T47D (cell line): ENCODE results near the gene IL20.

Experiments
- DNase-seq, 2 experiments: peaks; one replicate each; pipeline versions ENCODE4 v3.0.0 to v3.0.0-alpha.2; 2011 to 2012; ENCODE audit warnings: low read depth in 1 of 2, low spot score in 1 of 2
- JUND ChIP-seq: IDR thresholded peaks from 2 replicates; pipeline ENCODE4 v1.6.1; 2012; ENCODE audit warnings: low read depth
- in situ Hi-C: cut with HindIII; loops from 2 replicates; pipeline ENCODE4 v1.10.0; 2016; ENCODE audit warnings: low sequenced_read_pairs, low pct_unique_long_range_greater_than_20kb

The IL20 gene

DNA sequence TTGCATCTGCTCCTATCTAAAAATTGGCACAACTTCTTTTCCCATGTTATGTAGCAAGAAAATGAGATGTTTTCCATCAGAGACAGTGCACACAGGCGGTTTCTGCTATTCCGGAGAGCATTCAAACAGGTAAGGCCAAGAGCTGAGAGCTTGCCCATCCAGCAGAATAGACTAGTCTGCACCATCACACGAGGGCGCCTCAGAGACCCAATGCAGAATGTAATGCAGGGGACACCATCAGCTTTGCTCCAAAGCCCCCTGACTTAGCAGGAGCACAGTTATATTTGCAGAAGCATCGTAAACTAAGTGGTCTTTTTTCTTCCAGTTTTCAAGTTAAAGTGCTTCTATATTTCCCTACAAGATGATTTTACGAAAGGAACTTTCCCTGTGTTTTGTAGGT, 36.5 kb downstream of the IL20 start:
- no peak for DNase-seq
- in situ Hi-C loops, result no loop called here
- TF ChIP-seq JUND, result no peak

DNA sequence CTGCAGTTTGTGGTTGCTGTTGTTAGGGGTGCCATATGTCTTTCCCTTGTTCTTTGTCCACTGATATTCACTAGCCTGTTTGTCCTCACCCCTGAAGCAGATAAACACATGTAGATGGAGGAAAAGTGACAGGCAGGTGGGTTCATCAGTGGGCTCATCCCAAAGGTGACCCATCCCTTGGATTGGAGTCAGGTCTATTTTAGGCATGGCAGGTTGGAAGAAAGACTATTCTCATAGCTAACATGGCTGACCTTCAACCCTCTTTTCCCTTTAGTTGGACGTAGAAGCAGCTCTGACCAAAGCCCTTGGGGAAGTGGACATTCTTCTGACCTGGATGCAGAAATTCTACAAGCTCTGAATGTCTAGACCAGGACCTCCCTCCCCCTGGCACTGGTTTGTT, 37.3 kb downstream of the IL20 start:
- in situ Hi-C loops, result no loop called here
- DNase-seq, result no peak
- no peak for TF ChIP-seq JUND

DNA sequence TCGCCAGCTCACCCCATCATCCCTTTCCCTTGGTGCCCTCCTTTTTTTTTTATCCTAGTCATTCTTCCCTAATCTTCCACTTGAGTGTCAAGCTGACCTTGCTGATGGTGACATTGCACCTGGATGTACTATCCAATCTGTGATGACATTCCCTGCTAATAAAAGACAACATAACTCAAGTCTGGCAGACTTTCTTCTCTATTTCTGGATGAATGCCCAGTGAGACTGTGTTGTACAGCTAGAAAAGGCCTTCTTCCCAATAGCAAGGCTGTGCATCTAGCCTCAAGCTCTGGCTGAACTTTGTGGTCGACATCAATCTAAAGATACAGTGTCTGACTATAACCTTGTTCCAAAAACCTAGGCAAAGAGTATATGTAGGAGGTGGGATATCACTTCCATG, 38.3 kb downstream of the IL20 start:
- no peak for TF ChIP-seq JUND
- DNase-seq, result peak in 1 of 2 experiments; percentile 35
- in situ Hi-C loops, result no loop called here

DNA sequence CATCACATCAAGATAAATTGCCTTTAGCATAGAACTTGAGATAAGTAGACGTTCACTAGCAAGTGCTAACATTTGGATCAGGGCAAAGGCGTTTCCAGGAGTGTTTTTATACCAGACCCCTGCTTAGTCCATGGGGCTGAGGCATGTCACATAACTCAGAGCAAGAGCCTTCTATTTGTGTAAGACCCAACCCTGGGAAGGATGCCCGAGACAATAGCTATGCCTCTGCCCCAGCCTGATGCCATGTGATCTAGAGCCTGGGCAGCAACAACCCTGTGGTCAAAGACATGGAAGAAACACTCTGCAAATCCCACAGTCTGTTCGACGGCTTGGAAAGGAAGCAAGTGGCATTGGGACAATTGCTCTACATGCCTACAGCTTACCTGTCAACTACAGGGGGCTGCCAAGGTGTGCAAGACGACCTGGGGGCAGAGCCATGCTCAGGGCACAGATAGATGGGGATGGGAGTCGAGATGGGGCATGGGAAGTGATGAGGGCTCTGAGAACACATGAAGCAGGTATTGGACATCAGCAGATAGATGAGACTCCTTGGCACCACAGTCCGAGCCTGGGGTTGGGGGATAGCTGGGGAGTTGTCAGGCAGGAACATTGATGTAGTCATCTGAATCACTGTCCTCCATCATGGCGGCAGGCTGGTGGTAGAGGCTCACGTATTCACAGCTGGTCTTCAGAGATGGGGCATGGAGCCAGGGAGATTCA, 39.2 kb downstream of the IL20 start:
- TF ChIP-seq JUND, result no peak
- in situ Hi-C loops, result no loop called here
- DNase-seq, result no peak

DNA sequence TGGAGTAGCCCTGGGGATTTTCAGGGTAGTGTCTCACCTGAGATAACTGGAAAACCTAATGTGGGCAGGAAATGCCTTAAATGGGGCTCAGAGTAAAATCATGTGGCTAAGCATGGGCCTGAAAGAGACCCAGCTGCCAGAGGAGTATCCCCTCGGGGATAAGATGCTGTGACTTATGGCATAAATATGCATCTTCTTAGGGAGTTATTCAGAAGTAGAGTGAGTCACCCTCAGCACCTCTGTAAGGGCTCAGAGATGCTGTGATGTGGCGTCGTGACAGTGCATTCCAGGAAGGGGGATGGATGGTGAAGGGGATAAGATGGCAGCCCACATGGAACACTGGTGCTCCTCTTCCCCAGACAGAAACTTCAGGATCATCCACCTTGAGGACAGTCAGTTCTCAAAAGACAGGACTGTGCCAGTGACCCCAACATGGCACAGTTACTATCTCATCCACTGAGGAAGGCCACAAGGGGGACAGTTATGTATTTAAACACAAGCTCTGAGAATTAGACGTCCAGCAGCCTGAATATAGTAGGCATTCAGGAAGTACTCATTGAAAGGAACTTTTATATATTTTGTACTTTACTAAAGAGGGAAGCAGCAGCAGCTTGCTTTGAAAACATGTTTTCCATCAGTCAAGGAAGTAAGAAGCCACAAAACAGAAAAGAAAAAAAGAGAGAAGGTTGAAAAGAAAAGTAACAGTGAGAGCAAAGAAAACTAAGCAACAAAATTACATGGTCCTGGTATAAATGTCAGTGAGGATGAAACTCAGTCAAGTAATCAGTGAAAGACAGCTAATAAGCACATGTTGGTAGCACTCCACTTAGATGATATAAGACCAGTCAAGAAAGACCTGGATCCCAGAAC, 40.1 kb downstream of the IL20 start:
- no peak for TF ChIP-seq JUND
- no peak for DNase-seq
- in situ Hi-C loops, result no loop called here

DNA sequence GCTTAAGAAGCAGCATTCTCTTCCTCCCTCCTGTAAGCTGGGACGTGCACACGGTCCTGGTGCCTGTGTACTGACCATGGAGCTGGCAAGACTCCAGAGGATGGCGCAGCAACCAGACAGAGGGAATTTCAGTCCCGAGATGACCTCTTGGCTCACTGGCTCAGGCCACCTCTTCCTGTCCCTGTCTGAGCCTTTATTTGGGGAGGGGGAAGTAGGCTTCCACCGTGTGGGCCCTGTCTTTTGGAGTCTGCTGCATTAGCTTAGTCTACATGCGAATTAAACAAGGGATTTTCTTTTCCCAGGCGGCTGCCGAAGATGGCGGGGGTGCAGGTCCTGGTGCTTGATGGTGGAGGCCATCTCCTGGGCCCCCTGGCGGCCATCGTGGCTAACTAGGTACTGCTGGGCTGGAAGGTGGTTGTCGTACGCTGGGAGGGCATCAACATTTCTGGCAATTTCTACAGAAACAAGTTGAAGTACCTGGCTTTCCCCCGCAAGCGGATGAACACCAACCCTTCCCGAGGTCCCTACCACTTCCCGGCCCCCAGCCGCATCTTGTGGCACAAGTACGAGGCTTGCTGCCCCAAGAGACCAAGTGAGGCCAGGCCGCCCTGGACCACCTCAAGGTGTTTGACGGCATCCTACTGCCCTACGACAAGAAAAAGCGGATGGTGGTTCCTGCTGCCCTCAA, 42.0 kb downstream of the IL20 start:
- peak in 1 of 2 experiments; percentile 69 for DNase-seq
- TF ChIP-seq JUND, result no peak
- in situ Hi-C loops, result no loop called here

DNA sequence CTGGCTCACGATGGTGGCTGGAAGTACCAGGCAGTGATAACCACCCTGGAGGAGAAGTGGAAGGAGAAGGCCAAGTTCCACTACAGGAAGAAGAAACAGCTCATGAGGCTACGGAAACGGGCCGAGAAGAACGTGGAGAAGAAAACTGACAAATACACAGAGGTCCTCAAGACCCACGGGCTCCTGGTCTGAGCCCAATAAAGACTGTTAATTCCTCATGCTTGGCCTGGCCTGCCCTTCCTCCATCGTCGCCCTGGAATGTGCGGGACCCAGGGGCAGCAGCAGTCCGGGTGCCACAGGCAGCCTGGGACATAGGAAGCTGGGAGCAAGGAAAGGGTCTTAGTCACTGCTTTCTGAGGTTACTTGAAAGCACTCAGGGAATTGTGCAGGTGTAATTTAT, 42.6 kb downstream of the IL20 start:
- DNase-seq, result no peak
- in situ Hi-C loops, result no loop called here
- TF ChIP-seq JUND, result no peak

DNA sequence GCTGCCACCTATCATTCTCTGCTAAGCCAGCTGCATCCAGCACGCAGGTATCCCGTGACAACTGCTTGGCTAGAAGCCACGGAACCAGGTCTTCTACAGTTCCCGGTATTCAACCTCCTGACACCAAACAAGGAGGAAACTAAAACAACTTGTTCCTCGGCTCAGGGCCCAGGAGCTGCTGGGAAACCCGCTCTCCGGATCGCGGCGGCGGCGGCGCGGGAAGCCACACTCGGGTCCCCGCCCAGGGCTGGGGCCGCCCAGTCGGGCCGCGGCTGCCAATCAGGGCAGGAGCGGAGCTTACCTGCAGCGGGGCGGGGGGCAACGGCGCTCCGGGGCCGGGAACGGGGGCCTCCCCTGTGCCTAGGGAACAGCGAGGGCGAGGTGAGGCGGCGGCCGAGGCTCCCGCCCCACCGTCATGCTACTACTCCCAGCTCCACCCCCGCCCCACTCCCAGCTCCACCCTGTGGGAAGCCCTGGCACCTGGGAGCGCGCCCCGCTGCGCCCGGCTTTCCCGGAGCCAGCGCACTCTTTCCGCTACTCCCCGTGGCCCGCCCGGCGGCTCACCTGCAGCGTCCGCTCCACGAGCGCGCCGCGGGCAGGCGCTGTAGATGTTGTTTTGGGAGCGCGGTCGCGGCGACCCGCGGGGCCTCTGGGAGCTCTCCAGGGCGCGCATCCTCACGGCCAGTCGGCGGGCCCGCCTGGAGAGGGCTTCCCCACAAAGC, 43.9 kb downstream of the IL20 start:
- DNase-seq, result peak; percentile 67 to 90
- TF ChIP-seq JUND, result no peak
- in situ Hi-C loops, result no loop called here

DNA sequence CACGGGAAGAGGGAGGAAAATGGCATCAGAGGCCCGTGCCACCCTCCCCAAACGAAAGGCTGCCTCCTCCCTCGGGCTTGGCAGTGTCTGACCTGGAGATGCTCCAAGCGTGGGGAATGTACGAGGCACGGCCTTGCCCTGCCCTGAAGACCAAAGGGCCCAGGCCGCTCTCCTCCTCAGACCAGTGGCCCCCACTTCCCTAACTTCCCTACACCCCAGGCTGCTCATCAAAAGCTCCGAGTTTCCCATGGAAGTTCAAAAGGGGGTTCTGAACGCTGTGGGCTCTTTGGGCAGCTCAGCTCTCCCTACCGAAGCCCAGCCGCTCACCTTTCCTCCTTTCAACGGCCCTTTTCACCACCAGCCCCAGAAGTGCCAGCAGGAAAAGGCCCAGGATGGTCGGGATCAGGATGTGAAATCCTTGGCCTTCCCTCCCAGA, 44.5 kb downstream of the IL20 start:
- in situ Hi-C loops, result no loop called here
- DNase-seq, result no peak
- TF ChIP-seq JUND, result no peak

DNA sequence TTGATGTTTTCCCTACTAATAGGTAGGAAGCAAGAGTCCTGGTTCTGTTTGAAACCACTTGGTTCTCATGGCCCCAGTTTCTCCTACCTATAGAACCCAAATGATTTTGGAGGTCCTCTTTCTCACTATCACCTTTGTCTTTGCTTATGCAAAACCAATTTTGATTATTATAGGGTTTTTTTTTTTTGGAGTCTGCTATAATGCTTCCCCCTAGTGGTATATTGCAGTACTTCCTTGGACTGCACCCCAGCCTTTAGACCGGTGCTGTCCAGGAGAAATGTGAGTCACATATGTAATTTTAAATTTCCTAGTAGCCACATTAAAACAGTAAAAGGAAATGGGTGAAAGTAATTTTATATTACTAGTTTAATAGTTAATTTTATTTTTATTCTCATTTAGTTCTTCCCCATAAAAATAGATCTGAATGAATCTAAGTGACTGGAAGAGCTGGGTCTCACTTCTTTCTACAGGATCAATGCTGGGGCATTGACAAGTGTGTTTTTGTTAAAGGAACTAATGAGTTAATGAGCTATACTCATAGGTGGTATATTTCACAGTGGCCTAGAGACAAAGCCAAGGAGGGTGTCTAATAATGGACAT, 45.7 kb downstream of the IL20 start:
- DNase-seq, result peak; percentile 58 to 71
- in situ Hi-C loops, result no loop called here
- no peak for TF ChIP-seq JUND

DNA sequence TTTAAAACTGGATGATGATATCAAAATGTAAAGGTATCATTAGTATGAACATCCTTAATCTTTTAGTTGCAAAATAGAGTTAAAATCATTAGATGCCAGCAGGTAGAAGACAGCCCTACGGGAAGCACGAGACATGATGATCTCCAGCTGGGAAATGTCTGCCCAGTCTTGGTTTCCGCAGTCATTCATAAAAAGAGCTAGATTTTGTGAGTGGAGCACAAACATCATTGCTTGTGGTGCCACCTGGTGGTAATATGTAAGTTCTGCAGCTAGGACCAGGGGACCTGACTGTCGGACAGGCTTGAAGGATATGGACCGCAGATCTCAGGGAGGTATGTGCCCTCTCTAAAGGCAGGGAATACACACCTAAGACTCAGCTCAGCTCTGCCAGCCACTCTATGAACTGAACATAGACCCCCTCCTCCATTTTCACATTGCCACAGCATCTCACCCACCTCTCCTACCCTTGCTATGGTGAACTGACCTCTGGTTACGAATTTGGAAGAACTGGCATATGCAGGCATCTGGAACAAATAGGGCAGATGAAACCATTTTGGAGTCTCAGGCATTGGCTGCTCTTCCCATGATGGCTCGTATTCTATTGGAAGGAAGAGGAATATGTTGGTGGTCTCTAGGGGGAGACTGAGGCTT, 47.1 kb downstream of the IL20 start:
- in situ Hi-C loops, result no loop called here
- peak; percentile 88 to 90 for DNase-seq
- TF ChIP-seq JUND, result no peak
